Stimulated activated effector memory CD8-positive, alpha-beta T cell treated with anti-CD3 and anti-CD28 coated beads, Interleukin-12 subunit alpha, Interleukin-12 subunit beta, amount 100 ng/mL, for 72 hours (primary cell): ENCODE data around the gene ADGRB2.
A peak's percentile ranks its signal among the peaks of the same experiment; 100 is the strongest.

Experiments
- ATAC-seq: fragments of 150-1000 bp; cut with Tn5 transposase; 2 replicates; pipeline ENCODE4 v1.10.0; 2021
- DNase-seq, 2 donors: peaks; one replicate each; pipeline ENCODE4 v3.0.0; 2021 to 2022; ENCODE audit warnings: low spot score in 2 of 2
- H3K27ac Mint-ChIP-seq: one replicate; pipeline ENCODE4 v1.8.0; 2022; ENCODE audit warnings: mild to moderate bottlenecking, mixed read lengths
- H3K36me3 Mint-ChIP-seq: one replicate; pipeline ENCODE4 v1.8.0; 2022; ENCODE audit warnings: mild to moderate bottlenecking, mixed read lengths
- H3K4me1 Mint-ChIP-seq: one replicate; pipeline ENCODE4 v1.8.0; 2022; ENCODE audit warnings: mixed read lengths
- H3K4me3 Mint-ChIP-seq: one replicate; pipeline ENCODE4 v1.8.0; 2022; ENCODE audit warnings: mild to moderate bottlenecking, mixed read lengths
- H3K9me3 Mint-ChIP-seq: one replicate; pipeline ENCODE4 v1.8.0; 2022; ENCODE audit warnings: mixed read lengths

Gene ADGRB2

GRCh38 chr1:31779687-31780086, 15.5 kb upstream of the ADGRB2 start:
- ATAC-seq, result no peak
- Mint-ChIP-seq H3K9me3 (no peaks in the 10 kb centered on the region), H3K4me1 (peaks cover 11% of the 10 kb centered on the region), H3K27ac (no peak overlapping the region), H3K4me3 (no peak overlapping the region), H3K36me3 (no peaks in the 10 kb centered on the region)
- DNase-seq, result no peak

GRCh38 chr1:31778763-31779488, 14.8 kb upstream of the ADGRB2 start:
- Mint-ChIP-seq H3K9me3 (no peaks in the 10 kb centered on the region), H3K4me1 (peaks cover 19% of the 10 kb centered on the region), H3K36me3 (no peaks in the 10 kb centered on the region), H3K4me3 (no peak overlapping the region), H3K27ac (no peak overlapping the region)
- no peak for ATAC-seq
- no peak for DNase-seq

- no peak for ATAC-seq
These were observed 12.4 kb upstream of the ADGRB2 start for GRCh38 chr1:31776516-31776915.

GRCh38 chr1:31776032-31776431, 11.9 kb upstream of the ADGRB2 start:
- Mint-ChIP-seq H3K36me3 (peaks cover 6% of the 10 kb centered on the region), H3K27ac (no peak overlapping the region), H3K9me3 (no peaks in the 10 kb centered on the region), H3K4me1 (peaks cover 39% of the 10 kb centered on the region), H3K4me3 (no peak overlapping the region)
- ATAC-seq (no peak), DNase-seq (no peak)

More at GRCh38 chr1:31776516-31776915, 12.4 kb upstream of the ADGRB2 start:
- no peak overlapping the region for H3K4me3 Mint-ChIP-seq
- H3K9me3 Mint-ChIP-seq, result no peaks in the 10 kb centered on the region
- H3K36me3 Mint-ChIP-seq, result peaks cover 6% of the 10 kb centered on the region
- no peak for DNase-seq
- peaks cover 39% of the 10 kb centered on the region for H3K4me1 Mint-ChIP-seq
- no peak overlapping the region for H3K27ac Mint-ChIP-seq

- Mint-ChIP-seq H3K27ac (no peak overlapping the region), H3K36me3 (peaks cover 6% of the 10 kb centered on the region), H3K4me3 (no peak overlapping the region), H3K4me1 (peaks cover 45% of the 10 kb centered on the region), H3K9me3 (no peaks in the 10 kb centered on the region)
- ATAC-seq (no peak), DNase-seq (no peak)
These were observed 11.3 kb upstream of the ADGRB2 start for GRCh38 chr1:31775210-31775999.

GRCh38 chr1:31774495-31774894, 10.4 kb upstream of the ADGRB2 start:
- H3K4me1 Mint-ChIP-seq, result peaks cover 53% of the 10 kb centered on the region
- H3K36me3 Mint-ChIP-seq, result peaks cover 6% of the 10 kb centered on the region
- no peak for DNase-seq
- no peak for ATAC-seq
- H3K9me3 Mint-ChIP-seq, result no peaks in the 10 kb centered on the region
- no peak overlapping the region for H3K4me3 Mint-ChIP-seq
- no peak overlapping the region for H3K27ac Mint-ChIP-seq

GRCh38 chr1:31773861-31774260, 9.7 kb upstream of the ADGRB2 start:
- DNase-seq (no peak), ATAC-seq (peak; percentile 31)
- H3K4me3 Mint-ChIP-seq, result no peak overlapping the region
- no peak overlapping the region for H3K27ac Mint-ChIP-seq
- peaks cover 6% of the 10 kb centered on the region for H3K36me3 Mint-ChIP-seq
- H3K9me3 Mint-ChIP-seq, result no peaks in the 10 kb centered on the region
- peaks cover 60% of the 10 kb centered on the region for H3K4me1 Mint-ChIP-seq

- Mint-ChIP-seq H3K27ac (peak overlapping the region; percentile 91), H3K4me1 (peaks cover 66% of the 10 kb centered on the region), H3K9me3 (no peaks in the 10 kb centered on the region), H3K4me3 (peak overlapping the region; percentile 88), H3K36me3 (peaks cover 6% of the 10 kb centered on the region)
- ATAC-seq (peak; percentile 29), DNase-seq (no peak)
These were observed 8.6 kb upstream of the ADGRB2 start for GRCh38 chr1:31772669-31773248.

- peak overlapping the region; percentile 88 for H3K4me3 Mint-ChIP-seq
- H3K27ac Mint-ChIP-seq, result peak overlapping the region; percentile 91
- no peak for DNase-seq
- no peaks in the 10 kb centered on the region for H3K9me3 Mint-ChIP-seq
- peaks cover 66% of the 10 kb centered on the region for H3K4me1 Mint-ChIP-seq
- H3K36me3 Mint-ChIP-seq, result peaks cover 6% of the 10 kb centered on the region
- ATAC-seq, result peak; percentile 84
These were observed 7.9 kb upstream of the ADGRB2 start for GRCh38 chr1:31771891-31772668.

- Mint-ChIP-seq H3K27ac (no peak overlapping the region), H3K4me1 (peaks cover 64% of the 10 kb centered on the region), H3K4me3 (no peak overlapping the region), H3K9me3 (no peaks in the 10 kb centered on the region), H3K36me3 (peaks cover 6% of the 10 kb centered on the region)
- ATAC-seq (no peak), DNase-seq (no peak)
These were observed 5.7 kb upstream of the ADGRB2 start for GRCh38 chr1:31769720-31770390.

- peak overlapping the region; percentile 23 for H3K27ac Mint-ChIP-seq
- no peak for DNase-seq
- ATAC-seq, result peak; percentile 70
- peaks cover 57% of the 10 kb centered on the region for H3K4me1 Mint-ChIP-seq
- H3K36me3 Mint-ChIP-seq, result peaks cover 6% of the 10 kb centered on the region
- H3K9me3 Mint-ChIP-seq, result no peaks in the 10 kb centered on the region
- no peak overlapping the region for H3K4me3 Mint-ChIP-seq
These were observed 5.0 kb upstream of the ADGRB2 start for GRCh38 chr1:31768939-31769704.

GRCh38 chr1:31768407-31768907, 4.3 kb upstream of the ADGRB2 start:
- H3K9me3 Mint-ChIP-seq, result no peaks in the 10 kb centered on the region
- H3K4me3 Mint-ChIP-seq, result no peak overlapping the region
- peak overlapping the region; percentile 23 for H3K27ac Mint-ChIP-seq
- ATAC-seq (no peak), DNase-seq (no peak)
- peaks cover 6% of the 10 kb centered on the region for H3K36me3 Mint-ChIP-seq
- peaks cover 52% of the 10 kb centered on the region for H3K4me1 Mint-ChIP-seq

- DNase-seq, result no peak
- no peak for ATAC-seq
- H3K36me3 Mint-ChIP-seq, result peaks cover 3% of the 10 kb centered on the region
- H3K4me3 Mint-ChIP-seq, result no peak overlapping the region
- peak overlapping the region; percentile 61 for H3K27ac Mint-ChIP-seq
- H3K9me3 Mint-ChIP-seq, result no peaks in the 10 kb centered on the region
- H3K4me1 Mint-ChIP-seq, result peaks cover 47% of the 10 kb centered on the region
These were observed 3.1 kb upstream of the ADGRB2 start for GRCh38 chr1:31767225-31767624.

- Mint-ChIP-seq H3K27ac (no peak overlapping the region), H3K4me1 (peaks cover 41% of the 10 kb centered on the region), H3K36me3 (no peaks in the 10 kb centered on the region), H3K9me3 (no peaks in the 10 kb centered on the region), H3K4me3 (no peak overlapping the region)
- ATAC-seq, result no peak
- DNase-seq, result no peak
These were observed 1.4 kb upstream of the ADGRB2 start for GRCh38 chr1:31765516-31765915.
